NCI-H1694 treated with DMSO at 0.1 percent for 48 hours (cell line): Measurements from ENCODE around the gene FOXO1.

Source experiments
- DNase-seq: peaks from one replicate; lab custom pipeline; 2025; lab: John Stamatoyannopoulos, UW

The FOXO1 gene

GRCh38 chr13:40506592-40507446 lies 159.6 kb downstream of the FOXO1 start:
- DNase-seq, result no peak
